UCSD-AML1 (cell line): ENCODE results near the gene SNX18.
"Not testable (repeated sequence)": the region's sequence is repeated elsewhere in the genome, so short reads cannot be mapped to it uniquely, and the experiment has no call there.

Experiments
- DNase-seq: peaks from one replicate; lab custom pipeline; 2025; ENCODE audit not compliant: unreplicated experiment; lab: John Stamatoyannopoulos, UW

Gene SNX18

GRCh38 chr5:54517512-54518145 lies at the start of gene SNX18:
Gene SNX18 (plus strand): TSS chr5:54517759. CDS start chr5:54517953, 194 bp downstream.
- peak; percentile 92 for DNase-seq

DNA sequence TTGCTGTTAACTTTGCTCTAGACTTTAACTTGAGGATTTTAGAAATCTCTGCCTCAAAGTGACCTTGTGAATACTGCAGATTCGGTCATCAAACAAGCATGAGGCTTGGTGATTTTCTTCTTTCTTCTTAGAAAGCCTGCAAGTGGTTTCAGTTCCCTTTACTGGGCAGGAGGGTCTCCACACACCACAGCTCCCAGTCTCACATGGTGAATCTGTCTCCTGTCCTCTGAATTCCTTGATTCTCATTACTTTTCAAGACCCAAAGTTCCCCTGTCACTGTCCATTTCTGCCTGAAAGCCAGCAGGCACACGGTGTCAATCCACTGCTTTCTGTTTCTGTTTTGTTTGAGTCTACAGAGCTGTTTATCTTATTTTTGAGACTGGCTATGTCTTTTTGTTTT lies 47.9 kb upstream of the SNX18 start:
- DNase-seq = no peak

- no peak for DNase-seq
Observed at GRCh38 chr5:54470128-54470527, 47.4 kb upstream of the SNX18 start.

- no peak for DNase-seq
Observed at GRCh38 chr5:54470677-54471076, 46.9 kb upstream of the SNX18 start.

- DNase-seq = no peak
Observed at GRCh38 chr5:54471398-54471797, 46.2 kb upstream of the SNX18 start.

DNA sequence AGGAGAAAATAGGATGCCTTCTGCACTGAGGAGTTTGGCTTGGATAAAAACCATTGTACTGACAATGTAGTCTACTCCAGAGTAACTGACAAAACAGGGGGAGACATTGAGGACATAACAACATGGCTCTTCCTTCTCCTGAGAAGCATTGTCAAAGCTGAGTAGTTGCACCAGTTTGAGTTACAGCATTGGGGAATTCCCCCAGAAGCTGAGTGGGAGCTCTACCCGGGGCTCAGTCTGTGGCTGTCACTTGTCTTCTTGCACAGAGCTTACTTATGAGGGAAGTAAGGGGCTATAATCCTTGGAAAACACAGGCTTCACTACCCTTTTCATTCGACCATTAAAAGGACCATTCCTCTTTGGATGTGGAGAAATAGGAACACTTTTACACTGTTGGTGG lies 40.9 kb upstream of the SNX18 start:
- DNase-seq = no peak

GRCh38 chr5:54477941-54478478 lies 39.5 kb upstream of the SNX18 start:
- DNase-seq = no peak

- DNase-seq = no peak
Observed at GRCh38 chr5:54480296-54480695, 37.3 kb upstream of the SNX18 start.

DNA sequence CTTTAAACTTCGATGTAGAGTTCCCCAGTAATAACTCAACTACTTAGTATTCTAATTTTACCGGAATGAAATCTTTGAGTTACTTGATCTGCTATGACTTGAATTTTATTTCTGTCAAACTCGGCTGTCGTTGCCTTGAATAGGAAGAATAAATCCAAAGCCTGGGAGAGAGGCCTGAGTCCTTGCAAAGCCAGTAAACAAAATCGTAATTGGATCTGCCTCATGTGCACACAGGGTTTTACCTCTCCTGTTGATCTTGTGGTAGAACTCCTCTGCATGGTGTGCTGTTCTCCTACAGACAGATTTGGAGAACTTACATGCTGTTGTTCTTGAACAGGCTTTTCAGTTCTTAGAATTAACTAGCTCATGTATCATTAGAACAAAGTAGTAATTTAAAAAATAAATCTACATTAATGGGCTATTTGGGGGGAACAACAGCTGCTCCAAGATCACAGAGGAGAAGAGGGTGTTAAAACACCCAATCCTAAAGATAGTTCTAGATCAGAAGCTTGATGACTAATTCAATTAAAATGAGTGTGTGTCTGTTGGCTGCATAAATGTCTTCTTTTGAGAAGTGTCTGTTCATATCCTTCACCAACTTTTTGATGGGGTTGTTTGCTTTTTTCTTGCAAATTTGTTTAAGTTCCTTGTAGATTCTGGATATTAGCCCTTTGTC lies 33.2 kb upstream of the SNX18 start:
- no peak for DNase-seq

DNA sequence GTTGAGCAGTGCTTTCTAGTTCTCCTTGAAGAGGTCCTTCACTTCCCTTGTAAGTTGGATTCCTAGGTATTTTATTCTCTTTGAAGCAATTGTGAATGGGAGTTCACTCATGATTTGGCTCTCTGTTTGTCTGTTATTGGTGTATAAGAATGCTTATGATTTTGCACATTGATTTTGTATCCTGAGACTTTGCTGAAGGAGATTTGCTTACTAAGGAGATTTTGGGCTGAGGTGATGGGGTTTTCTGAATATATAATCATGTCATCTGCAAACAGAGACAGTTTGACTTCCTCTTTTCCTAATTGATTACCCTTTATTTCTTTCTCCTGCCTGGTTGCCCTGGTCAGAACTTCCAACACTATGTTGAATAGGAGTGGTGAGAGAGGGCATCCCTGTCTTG lies 31.9 kb upstream of the SNX18 start:
- DNase-seq = not testable (repeated sequence)

GRCh38 chr5:54489648-54489979 lies 27.9 kb upstream of the SNX18 start:
- DNase-seq = not testable (repeated sequence)

- DNase-seq = no peak
Observed at GRCh38 chr5:54491326-54491725, 26.2 kb upstream of the SNX18 start.

GRCh38 chr5:54492178-54492577 lies 25.4 kb upstream of the SNX18 start:
- DNase-seq = no peak

DNA sequence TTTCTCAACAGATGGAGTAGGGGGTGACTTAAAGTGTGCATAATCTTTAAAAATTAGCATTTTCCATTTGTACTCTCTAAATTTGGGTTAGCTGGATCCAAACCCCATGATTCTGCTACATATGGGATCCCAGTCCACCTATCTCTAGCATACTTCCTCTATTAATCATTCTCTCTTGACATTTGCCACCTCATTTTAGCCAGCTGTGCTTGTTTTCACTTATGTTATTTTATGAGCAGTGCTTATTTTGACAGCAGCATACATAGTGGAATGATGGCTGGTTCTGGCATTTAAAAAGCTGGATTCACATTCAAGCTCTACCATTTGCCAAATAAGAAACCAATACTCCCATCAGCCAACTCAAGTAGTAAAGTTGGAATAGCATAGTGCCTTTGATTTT lies 22.5 kb upstream of the SNX18 start:
- DNase-seq = no peak

- no peak for DNase-seq
Observed at GRCh38 chr5:54514291-54514690, 3.3 kb upstream of the SNX18 start.

- no peak for DNase-seq
Observed at GRCh38 chr5:54514841-54515432, 2.6 kb upstream of the SNX18 start.

DNA sequence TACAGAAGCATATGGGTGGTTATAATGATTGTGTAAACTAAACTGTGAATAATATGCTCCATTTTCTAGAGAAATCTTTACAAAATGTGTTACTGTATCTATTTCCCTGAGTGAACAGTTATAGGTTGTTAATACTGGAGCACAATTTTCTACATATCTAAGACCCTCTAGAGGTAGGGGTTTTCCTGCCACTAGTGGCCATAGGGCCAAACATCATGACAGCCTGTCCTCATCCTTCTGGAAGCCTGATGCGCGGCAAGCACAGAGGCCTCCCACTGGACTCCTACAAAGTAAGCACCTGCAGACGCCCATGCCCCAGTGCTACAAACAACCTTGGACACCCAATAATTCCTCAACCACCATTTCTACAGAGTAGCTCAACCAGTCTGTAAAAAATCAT lies 1.9 kb upstream of the SNX18 start:
- no peak for DNase-seq

DNA sequence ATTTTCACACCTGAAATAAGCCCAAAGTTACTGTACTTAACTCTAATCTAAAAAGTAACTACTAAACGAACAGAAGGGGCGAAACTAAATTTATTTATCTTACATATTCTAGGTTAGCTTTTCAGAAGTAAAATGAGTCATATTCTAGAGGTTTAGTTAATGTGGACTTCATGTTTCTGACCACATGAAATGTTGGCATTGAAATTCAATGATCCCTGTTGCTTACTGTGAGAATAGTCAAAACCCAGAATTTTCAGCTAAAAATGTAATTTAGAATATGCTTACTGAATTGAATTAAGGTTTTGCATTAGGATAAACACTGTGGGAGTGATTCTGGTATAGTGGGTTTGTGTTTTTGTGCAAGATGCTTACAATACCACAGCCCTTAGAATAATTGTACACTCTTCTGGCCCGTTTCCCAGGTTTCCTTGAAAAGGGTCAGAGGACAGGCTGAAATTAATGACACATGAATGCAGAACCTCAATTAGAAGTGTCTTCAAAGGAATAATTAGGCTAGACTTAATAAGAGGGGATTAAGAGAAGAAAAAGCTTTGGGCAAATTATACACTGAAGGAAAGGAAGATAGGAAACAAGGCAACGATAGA lies 1.4 kb upstream of the SNX18 start:
- DNase-seq = no peak

GRCh38 chr5:54517174-54517511 lies 416 bp upstream of the SNX18 start:
- no peak for DNase-seq

GRCh38 chr5:54518146-54518817 lies 723 bp downstream of the SNX18 start:
- DNase-seq = peak; percentile 60

DNA sequence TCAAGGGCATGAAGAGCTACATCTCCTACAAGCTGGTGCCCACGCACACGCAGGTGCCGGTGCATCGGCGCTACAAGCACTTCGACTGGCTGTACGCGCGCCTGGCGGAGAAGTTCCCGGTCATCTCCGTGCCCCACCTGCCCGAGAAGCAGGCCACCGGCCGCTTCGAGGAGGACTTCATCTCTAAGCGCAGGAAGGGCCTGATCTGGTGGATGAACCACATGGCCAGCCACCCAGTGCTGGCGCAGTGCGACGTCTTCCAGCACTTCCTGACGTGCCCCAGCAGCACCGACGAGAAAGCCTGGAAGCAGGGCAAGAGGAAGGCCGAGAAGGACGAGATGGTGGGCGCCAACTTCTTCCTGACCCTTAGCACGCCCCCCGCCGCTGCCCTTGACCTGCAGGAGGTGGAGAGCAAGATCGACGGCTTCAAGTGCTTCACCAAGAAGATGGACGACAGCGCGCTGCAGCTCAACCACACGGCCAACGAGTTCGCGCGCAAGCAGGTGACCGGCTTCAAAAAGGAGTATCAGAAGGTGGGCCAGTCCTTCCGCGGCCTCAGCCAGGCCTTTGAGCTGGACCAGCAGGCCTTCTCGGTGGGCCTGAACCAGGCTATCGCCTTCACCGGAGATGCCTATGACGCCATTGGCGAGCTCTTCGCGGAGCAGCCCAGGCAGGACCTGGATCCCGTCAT lies 1.4 kb downstream of the SNX18 start:
- DNase-seq = no peak
